HCT116 (cell line): Measurements from ENCODE around the gene ACADVL. TPM values are rescaled to one million over a fixed set of nuclear protein-coding genes. Genes with fewer than 3 reads are reported as not detected.

Experiments used
- microRNA counts: library from miRNA; unstranded; fragments of <30 nt; microRNA quantifications from one replicate; lab custom pipeline; 2015
- microRNA-seq: library from miRNA; unstranded; fragments of <30 nt; microRNA quantifications from one replicate; pipeline ENCODE4, GENCODE V29; 2016; ENCODE audit warnings: borderline number of aligned reads
- total RNA-seq: library from RNA; stranded (reverse); gene quantifications from one replicate; pipeline ENCODE4 v1.2.1, GENCODE V29; 2021; ENCODE audit not compliant: unreplicated experiment

ACADVL gene
- total RNA-seq, 1 experiment from 2014 or later, result 554 TPM

MicroRNAs encoded within 50 kb of the gene (microRNA counts, 767-probe panel; counts per million panel counts)
- microRNA hsa-miR-324-3p (lab: Ali Mortazavi, UCI), result not detected
- microRNA hsa-miR-324-5p (lab: Ali Mortazavi, UCI), result not detected

Small RNAs within 50 kb of the gene (microRNA-seq; reads per million reads assigned to microRNA genes)
- 6,230 reads per million, percentile 93 among the genes with 10 or more reads in this experiment for gene MIR324

Other genes starting within 250 kb of the ACADVL start
- not detected for gene ALOX12, start 223.9 kb upstream of the ACADVL start, total RNA-seq
- 160 TPM for gene RNASEK, start 207.3 kb upstream of the ACADVL start, total RNA-seq
- 0.57 TPM for gene BCL6B, start 196.9 kb upstream of the ACADVL start, total RNA-seq
- 6.8 TPM for gene SLC16A13, start 183.9 kb upstream of the ACADVL start, total RNA-seq
- not detected for gene SLC16A11, start 175.8 kb upstream of the ACADVL start, total RNA-seq
- gene CLEC10A, start 139.7 kb upstream of the ACADVL start, total RNA-seq, result not detected
- 0.32 TPM for gene ASGR2, start 105.1 kb upstream of the ACADVL start, total RNA-seq
- 1.2 TPM for gene ASGR1, start 40.6 kb upstream of the ACADVL start, total RNA-seq
- gene DLG4, start 102 bp upstream of the ACADVL start, total RNA-seq, result 15.0 TPM
- 69.7 TPM for gene DVL2, start 14.6 kb downstream of the ACADVL start, total RNA-seq
- 48.5 TPM for gene PHF23, start 19.5 kb downstream of the ACADVL start, total RNA-seq
- 287 TPM for gene GABARAP, start 22.5 kb downstream of the ACADVL start, total RNA-seq
- 143 TPM for gene CTDNEP1, start 31.8 kb downstream of the ACADVL start, total RNA-seq
- gene ELP5, start 32.3 kb downstream of the ACADVL start, total RNA-seq, result 81.7 TPM
- gene CLDN7, start 42.5 kb downstream of the ACADVL start, total RNA-seq, result 286 TPM
- 2.5 TPM for gene SLC2A4, start 61.8 kb downstream of the ACADVL start, total RNA-seq
- 2.3 TPM for gene YBX2, start 74.7 kb downstream of the ACADVL start, total RNA-seq
- gene EIF5A, start 87.7 kb downstream of the ACADVL start, total RNA-seq, result 1,139 TPM
- 61.3 TPM for gene GPS2, start 95.4 kb downstream of the ACADVL start, total RNA-seq
- 56.9 TPM for gene NEURL4, start 109.4 kb downstream of the ACADVL start, total RNA-seq
- 8.8 TPM for gene ACAP1, start 116.6 kb downstream of the ACADVL start, total RNA-seq
- 5.4 TPM for gene KCTD11, start 132.2 kb downstream of the ACADVL start, total RNA-seq
- gene TMEM95, start 135.2 kb downstream of the ACADVL start, total RNA-seq, result not detected
- 16.8 TPM for gene TNK1, start 161.2 kb downstream of the ACADVL start, total RNA-seq
- gene PLSCR3, start 174.6 kb downstream of the ACADVL start, total RNA-seq, result 43.8 TPM
- gene TMEM256, start 184.2 kb downstream of the ACADVL start, total RNA-seq, result 110 TPM
- 60.5 TPM for gene NLGN2, start 187.9 kb downstream of the ACADVL start, total RNA-seq
- 0.32 TPM for gene SPEM1, start 200.4 kb downstream of the ACADVL start, total RNA-seq
- not detected for gene SPEM2, start 205.7 kb downstream of the ACADVL start, total RNA-seq
- gene SPEM3, start 208.9 kb downstream of the ACADVL start, total RNA-seq, result not detected
- gene TMEM102, start 215.5 kb downstream of the ACADVL start, total RNA-seq, result 16.4 TPM
- 6.1 TPM for gene FGF11, start 219.6 kb downstream of the ACADVL start, total RNA-seq
- gene CHRNB1, start 225.1 kb downstream of the ACADVL start, total RNA-seq, result 10.4 TPM